Activated CD4-positive, alpha-beta T cell treated with anti-CD3 and anti-CD28 coated beads, Interleukin-2, amount 50 U/mL, for 1 hour (primary cell): ENCODE measurements around the gene SLC4A11.
"Not testable (repeated sequence)": the region's sequence is repeated elsewhere in the genome, so short reads cannot be mapped to it uniquely, and the experiment has no call there.

Source experiments
- DNase-seq: peaks from one replicate; pipeline ENCODE4 v3.0.0-alpha.2; 2020

SLC4A11 gene

DNA sequence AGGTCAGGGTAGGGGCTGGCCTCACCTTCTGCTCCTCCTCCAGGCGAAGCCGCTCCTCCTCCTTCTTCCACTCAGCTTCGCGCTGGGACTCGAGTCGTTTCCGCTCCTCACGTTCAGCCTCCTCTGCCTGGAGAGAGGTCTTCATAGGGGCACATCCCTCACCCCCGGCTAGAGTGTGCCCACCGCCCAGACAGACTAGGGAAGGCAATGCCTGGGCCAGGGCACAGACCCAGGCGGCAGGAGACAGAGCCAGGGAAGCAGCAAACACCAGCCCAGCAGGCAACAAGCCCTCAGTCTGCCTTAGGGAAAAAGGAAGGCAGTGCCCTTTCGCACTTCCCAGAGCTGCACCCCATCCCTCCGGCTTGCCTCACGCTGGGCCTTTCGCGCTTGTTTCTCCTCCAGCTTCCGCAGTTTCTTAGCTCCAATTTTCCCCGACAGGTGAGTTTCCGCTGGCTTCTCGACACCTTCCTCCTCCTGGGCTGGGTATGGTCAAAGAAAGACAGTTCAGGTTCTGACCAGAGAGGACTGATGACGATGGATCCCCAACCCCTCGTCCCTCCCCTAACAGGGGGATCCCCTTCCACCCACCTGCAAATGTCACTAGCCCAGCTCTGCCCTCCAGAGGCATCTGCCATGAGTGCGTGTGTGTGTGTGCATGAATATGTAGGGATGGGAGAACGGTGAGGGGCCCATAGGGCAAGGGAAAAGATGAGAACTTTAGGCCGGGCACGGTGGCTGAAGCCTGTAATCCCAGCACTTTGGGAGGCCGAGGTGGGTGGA is 38.8 kb downstream of the SLC4A11 start:
- DNase-seq, result no peak

DNA sequence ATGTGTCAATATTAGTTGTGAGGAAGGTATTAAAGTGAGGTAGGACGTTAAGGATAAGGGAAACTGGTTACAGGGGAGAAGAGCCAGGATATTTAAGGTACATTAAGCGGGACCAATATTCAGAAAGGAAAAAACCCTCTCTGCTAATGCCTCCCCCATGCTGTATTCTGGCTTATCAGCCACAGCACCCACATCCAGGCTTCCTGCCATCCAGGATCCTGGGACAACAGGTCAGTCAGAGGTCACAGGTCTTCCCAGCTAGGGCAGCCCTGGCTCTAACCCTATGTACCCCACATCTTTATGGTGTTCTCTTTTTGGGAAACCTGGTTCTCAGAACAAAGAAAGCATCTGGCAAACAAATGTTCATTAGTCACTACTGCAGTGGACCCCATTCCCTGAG is 39.8 kb downstream of the SLC4A11 start:
- no peak for DNase-seq

GRCh38 chr20:3195590-3196237 is 43.3 kb downstream of the SLC4A11 start:
- DNase-seq, result no peak

DNA sequence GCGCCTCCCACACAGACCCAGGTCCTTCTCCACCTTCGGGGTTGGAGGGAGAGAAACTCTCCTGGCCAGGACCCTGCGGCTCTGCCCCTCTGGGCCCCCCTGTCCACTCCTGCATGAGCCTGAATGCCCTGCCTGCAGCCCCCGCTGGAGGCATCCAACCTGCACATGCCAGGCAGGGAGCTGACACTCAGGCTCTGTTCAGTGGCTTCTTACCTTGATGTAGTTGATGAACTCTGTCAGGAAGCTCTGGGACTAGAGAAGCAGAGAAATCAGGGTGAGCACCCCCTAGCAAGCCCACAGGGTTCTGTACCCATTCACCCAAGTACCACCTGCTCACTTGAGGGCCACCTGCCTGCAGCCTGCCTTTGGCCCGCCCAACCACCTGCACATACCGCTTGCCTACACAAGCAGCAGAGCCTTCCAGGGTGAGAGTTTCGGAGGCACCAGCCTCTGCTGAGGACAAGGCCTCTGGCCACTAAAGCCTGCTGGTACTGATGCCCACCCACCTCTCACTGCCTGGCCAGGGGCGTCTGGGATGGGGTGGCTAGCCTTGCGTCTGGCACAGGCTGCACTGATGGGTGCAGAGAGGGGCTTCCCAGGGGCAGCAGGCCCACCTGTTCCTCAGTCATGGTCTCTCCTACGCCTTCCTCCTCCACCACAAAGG is 44.2 kb downstream of the SLC4A11 start:
- DNase-seq, result no peak

GRCh38 chr20:3193806-3194616 is 45.0 kb downstream of the SLC4A11 start:
- no peak for DNase-seq

DNA sequence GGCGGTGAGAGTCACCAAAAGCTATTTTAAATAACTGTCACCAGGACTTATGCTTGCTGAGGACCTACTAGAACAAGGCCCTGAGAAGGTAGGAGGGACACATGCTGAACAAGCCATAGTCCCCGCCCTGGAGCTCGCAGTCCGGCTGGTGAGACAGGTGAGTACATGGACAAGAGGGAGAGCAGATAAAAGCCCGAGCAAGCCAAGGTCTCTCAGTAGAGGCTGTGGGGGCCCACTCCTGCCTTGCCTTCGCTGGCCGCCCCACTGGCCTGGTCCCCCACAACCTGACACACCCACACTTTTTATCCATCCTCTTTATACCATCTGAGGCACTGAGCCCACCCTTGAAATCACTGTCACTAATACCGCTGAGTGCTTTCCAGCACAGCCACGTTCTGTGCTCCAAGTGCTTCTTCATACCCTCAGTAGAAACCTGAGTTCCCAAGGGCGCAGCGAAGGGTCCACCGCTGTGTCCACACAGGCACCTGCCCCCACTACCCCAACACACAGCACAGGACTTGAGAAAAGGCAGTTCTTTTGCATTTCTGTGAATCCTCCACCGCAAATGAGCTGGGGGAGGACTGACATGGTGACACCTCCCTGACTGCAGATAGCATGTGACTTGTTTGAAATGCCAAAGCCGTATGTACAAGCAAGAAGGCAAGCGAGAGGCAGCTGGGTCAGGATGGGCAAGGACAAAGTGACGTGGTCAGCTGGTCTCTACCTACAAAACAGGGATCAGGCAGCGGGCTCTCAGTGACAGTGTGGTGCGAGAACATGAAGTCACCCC is 46.6 kb downstream of the SLC4A11 start:
- DNase-seq, result no peak

GRCh38 chr20:3190681-3191111 is 48.3 kb downstream of the SLC4A11 start:
- DNase-seq, result no peak

- DNase-seq, result no peak
Measured at GRCh38 chr20:3189561-3190131, 49.3 kb downstream of the SLC4A11 start.

- no peak for DNase-seq
Measured at GRCh38 chr20:3188823-3189413, 50.1 kb downstream of the SLC4A11 start.

- not testable (repeated sequence) for DNase-seq
Measured at GRCh38 chr20:3187861-3188260, 51.1 kb downstream of the SLC4A11 start.

- no peak for DNase-seq
Measured at GRCh38 chr20:3183896-3184612, 54.9 kb downstream of the SLC4A11 start.

DNA sequence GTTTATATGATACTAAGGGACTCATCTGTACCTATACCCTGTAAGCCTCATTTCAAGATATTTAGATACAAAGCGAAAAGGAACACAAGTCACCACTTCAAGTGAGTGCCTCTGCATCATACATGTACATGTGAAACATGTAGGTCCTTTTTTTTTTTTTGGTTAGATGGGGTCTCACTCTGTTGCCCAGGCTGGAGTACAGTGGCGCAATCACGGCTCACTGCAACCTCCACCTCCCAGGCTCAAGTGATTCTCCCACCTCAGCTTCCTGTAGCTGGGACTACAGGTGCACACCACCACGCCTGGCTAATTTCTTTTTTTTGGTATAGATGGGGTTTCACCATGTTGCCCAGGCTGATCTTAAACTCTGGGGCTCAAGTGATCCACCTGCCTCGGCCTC is 56.6 kb downstream of the SLC4A11 start:
- DNase-seq, result not testable (repeated sequence)

DNA sequence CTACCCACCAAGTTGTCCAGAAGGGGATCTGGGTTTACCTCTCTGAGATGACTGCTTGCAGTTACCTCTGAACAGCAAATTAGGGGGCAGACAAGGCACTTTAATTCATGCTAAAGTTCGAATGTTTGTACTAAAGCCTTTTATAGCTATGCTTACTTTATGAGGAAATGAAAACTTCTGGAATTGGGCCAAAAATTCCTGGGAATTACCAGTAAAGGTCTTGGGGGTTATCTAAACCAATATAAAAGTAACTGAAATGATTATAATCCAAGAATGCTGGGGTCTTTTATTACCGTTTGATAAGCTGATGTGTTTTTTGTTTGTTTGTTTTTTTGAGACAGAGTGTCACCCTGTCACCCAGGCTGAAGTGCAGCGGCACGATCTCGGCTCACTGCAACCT is 57.7 kb downstream of the SLC4A11 start:
- DNase-seq, result no peak

DNA sequence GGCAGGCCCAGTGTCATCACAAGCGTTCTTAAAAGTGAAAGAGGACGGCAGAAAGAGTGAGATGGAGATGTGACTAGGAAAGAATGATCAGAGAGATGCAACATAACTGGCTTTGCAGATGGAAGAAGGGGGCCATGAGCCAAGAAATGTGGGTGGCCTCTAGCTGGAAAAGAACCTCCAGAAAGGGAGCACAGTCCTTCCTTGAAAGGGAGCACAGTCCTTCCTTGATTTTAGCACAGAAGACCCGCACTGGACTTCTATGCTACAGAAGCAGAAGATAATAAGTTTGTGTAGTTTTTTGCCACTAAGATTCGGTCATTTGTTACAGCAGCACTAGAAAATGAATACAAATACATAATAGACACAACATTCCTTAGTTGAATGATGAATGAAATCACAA is 58.7 kb downstream of the SLC4A11 start:
- DNase-seq, result no peak

GRCh38 chr20:3177746-3178485 is 61.1 kb downstream of the SLC4A11 start:
- no peak for DNase-seq
